ENCODE data around the gene CDA.

GRCh38 chr1:20618550-20618949 is 29.7 kb downstream of the CDA start:
- TF ChIP-seq, protein P1, sequence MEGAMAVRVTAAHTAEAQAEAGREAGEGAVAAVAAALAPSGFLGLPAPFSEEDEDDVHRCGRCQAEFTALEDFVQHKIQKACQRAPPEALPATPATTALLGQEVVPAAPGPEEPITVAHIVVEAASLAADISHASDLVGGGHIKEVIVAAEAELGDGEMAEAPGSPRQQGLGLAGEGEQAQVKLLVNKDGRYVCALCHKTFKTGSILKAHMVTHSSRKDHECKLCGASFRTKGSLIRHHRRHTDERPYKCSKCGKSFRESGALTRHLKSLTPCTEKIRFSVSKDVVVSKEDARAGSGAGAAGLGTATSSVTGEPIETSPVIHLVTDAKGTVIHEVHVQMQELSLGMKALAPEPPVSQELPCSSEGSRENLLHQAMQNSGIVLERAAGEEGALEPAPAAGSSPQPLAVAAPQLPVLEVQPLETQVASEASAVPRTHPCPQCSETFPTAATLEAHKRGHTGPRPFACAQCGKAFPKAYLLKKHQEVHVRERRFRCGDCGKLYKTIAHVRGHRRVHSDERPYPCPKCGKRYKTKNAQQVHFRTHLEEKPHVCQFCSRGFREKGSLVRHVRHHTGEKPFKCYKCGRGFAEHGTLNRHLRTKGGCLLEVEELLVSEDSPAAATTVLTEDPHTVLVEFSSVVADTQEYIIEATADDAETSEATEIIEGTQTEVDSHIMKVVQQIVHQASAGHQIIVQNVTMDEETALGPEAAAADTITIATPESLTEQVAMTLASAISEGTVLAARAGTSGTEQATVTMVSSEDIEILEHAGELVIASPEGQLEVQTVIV (IDR thresholded peaks at IDR 0.05; ENCODE audit: borderline replicate concordance, partially characterized antibody): no peak
- no peak for TF ChIP-seq CBX3 (IDR thresholded peaks at IDR 0.05; ENCODE audit: borderline replicate concordance, low read depth)
- TF ChIP-seq POLR2AphosphoS5 (IDR thresholded peaks at IDR 0.05; ENCODE audit: low read length): no peak
- no peak for TF ChIP-seq SRF (IDR thresholded peaks at IDR 0.05; ENCODE audit: low read depth in 2 of 2, low read length in 2 of 2)
- TF ChIP-seq, protein P2, sequence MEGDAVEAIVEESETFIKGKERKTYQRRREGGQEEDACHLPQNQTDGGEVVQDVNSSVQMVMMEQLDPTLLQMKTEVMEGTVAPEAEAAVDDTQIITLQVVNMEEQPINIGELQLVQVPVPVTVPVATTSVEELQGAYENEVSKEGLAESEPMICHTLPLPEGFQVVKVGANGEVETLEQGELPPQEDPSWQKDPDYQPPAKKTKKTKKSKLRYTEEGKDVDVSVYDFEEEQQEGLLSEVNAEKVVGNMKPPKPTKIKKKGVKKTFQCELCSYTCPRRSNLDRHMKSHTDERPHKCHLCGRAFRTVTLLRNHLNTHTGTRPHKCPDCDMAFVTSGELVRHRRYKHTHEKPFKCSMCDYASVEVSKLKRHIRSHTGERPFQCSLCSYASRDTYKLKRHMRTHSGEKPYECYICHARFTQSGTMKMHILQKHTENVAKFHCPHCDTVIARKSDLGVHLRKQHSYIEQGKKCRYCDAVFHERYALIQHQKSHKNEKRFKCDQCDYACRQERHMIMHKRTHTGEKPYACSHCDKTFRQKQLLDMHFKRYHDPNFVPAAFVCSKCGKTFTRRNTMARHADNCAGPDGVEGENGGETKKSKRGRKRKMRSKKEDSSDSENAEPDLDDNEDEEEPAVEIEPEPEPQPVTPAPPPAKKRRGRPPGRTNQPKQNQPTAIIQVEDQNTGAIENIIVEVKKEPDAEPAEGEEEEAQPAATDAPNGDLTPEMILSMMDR (IDR thresholded peaks at IDR 0.05 in 2 of 3, conservative IDR thresholded peaks at IDR 0.05 in 1 of 3; ENCODE audit: control insufficient read depth in 2 of 3, extremely low read depth in 1 of 3, insufficient read depth in 1 of 3, low read depth in 3 of 3, low read length in 3 of 3): no peak
- no peak for TF ChIP-seq EGR1 (IDR thresholded peaks at IDR 0.05; ENCODE audit: borderline replicate concordance in 1 of 2, low read depth in 2 of 2, low read length in 2 of 2)
- TF ChIP-seq, protein P3, sequence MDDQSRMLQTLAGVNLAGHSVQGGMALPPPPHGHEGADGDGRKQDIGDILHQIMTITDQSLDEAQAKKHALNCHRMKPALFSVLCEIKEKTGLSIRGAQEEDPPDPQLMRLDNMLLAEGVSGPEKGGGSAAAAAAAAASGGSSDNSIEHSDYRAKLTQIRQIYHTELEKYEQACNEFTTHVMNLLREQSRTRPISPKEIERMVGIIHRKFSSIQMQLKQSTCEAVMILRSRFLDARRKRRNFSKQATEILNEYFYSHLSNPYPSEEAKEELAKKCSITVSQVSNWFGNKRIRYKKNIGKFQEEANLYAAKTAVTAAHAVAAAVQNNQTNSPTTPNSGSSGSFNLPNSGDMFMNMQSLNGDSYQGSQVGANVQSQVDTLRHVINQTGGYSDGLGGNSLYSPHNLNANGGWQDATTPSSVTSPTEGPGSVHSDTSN (IDR thresholded peaks at IDR 0.05; ENCODE audit: insufficient replicate concordance, low read depth, low read length): no peak
- no peak for TF ChIP-seq TARDBP (IDR thresholded peaks at IDR 0.05; ENCODE audit: borderline replicate concordance)
- no peak for TF ChIP-seq RAD21 (IDR thresholded peaks at IDR 0.05; ENCODE audit: insufficient read depth, low read depth, low read length)
- TF ChIP-seq HDAC6 (IDR thresholded peaks at IDR 0.05; ENCODE audit: unreplicated experiment): no peak
- no peak for TF ChIP-seq EZH2 (IDR thresholded peaks at IDR 0.05; ENCODE audit: borderline replicate concordance, control insufficient read depth, low read depth, low read length)
- TF ChIP-seq POLR2A (IDR thresholded peaks at IDR 0.05; ENCODE audit: low read depth, low read length): no peak
- TF ChIP-seq NR2C2 (IDR thresholded peaks at IDR 0.05; ENCODE audit: borderline replicate concordance, control insufficient read depth, insufficient read length, low read depth): no peak
- TF ChIP-seq NRF1 (conservative IDR thresholded peaks at IDR 0.05; ENCODE audit: low read depth, low read length): no peak
